Measurements from ENCODE around the gene GRAMD1B. TPM values are rescaled to one million over a fixed set of nuclear protein-coding genes. Genes with fewer than 3 reads are reported as not detected.
A peak's percentile ranks its signal among the peaks of the same experiment; 100 is the strongest.

Gene GRAMD1B
- total and polyA plus RNA-seq, 4 donors = 28.7 to 51.5 (median 45.9) TPM

DNA sequence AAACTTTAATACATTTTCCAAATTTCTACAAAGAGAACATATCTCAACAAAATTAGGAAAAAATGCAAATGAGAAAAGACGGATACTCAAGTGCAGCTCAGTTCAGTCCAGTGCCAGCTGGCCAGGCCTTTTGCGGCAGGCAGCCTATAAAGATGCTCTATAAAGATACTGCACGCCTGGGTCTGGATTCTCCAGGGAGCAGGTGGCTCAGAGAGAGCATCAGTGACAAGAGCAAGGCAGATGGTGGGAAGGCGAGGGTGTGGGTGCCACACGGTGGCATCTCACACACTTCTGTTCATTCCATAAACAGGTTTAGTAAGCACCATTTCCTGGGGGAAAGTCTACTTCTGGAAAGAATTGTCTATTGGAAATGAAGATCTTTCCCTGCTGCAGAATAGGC, 242.5 kb downstream of the GRAMD1B start:
- Histone ChIP-seq H3K36me3 (ENCODE audit: control insufficient read depth, insufficient read depth, low read length) (no peaks in the 10 kb centered on the region), H3K27ac (ENCODE audit: low read depth, low read length) (no peak overlapping the region), H3K27me3 (ENCODE audit: control insufficient read depth, insufficient read depth, low read length) (no peaks in the 10 kb centered on the region), H3K4me1 (ENCODE audit: control insufficient read depth, insufficient read depth, low read length) (no peaks in the 10 kb centered on the region), H3K4me3 (ENCODE audit: low read depth, low read length) (no peak overlapping the region), H3K9me3 (ENCODE audit: control insufficient read depth, insufficient read depth, low read length) (no peaks in the 10 kb centered on the region)
- 100% methylated on average over 1 of the region's 5 CpGs for WGBS (ENCODE audit: insufficient coverage)
- peak in 1 of 6 donors; percentile 9 for DNase-seq (ENCODE audit: low read depth in 4 of 6, low spot score in 6 of 6)

DNA sequence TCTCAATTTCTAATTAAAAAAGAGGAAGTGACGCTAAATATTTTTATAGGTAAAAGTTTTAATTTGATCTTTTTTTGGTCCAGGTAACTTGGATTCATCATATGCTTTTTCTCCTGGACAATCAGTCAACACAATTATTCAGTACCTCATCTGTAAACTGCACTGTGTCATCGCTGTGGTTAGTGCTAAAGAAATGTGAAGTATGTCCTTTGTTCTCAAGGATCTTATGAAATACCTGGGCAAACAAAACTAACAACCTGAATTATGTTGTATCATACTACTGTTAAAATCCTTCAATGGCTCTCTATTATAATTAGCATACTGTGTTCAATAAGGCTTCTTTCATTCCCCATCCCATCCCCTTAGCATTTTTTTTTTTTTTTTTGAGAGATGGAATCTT, 244.2 kb downstream of the GRAMD1B start:
- no CpG with 5 or more reads among the region's 2 CpGs for WGBS (ENCODE audit: insufficient coverage)
- Histone ChIP-seq H3K4me1 (ENCODE audit: control insufficient read depth, insufficient read depth, low read length) (no peaks in the 10 kb centered on the region), H3K27me3 (ENCODE audit: control insufficient read depth, insufficient read depth, low read length) (no peaks in the 10 kb centered on the region), H3K27ac (ENCODE audit: low read depth, low read length) (no peak overlapping the region), H3K36me3 (ENCODE audit: control insufficient read depth, insufficient read depth, low read length) (no peaks in the 10 kb centered on the region), H3K9me3 (ENCODE audit: control insufficient read depth, insufficient read depth, low read length) (no peaks in the 10 kb centered on the region), H3K4me3 (ENCODE audit: low read depth, low read length) (no peak overlapping the region)
- no peak for DNase-seq (ENCODE audit: low read depth in 4 of 6, low spot score in 6 of 6)

Small RNAs within 50 kb of the gene (small RNA-seq; reads per million reads assigned to genes)
- gene MIR4493 (ENCODE audit: low replicate concordance) = not detected

Other genes starting within 250 kb of the GRAMD1B start
- gene CLMP, start 235.0 kb upstream of the GRAMD1B start, total RNA-seq = 10 to 100 TPM; 23.1 to 33.8 TPM
- gene CLMP, start 235.0 kb upstream of the GRAMD1B start, polyA plus RNA-seq (ENCODE audit: insufficient read length in 2 of 2) = 10 to 100 TPM; 12.9 to 19.7 TPM
- 10 to 100 TPM; 21.0 to 54.7 TPM for gene SCN3B, start 224.4 kb downstream of the GRAMD1B start, total RNA-seq
- 10 to 100 TPM; 93.1 to 97.5 TPM for gene SCN3B, start 224.4 kb downstream of the GRAMD1B start, polyA plus RNA-seq (ENCODE audit: insufficient read length in 2 of 2)